GM15510 (cell line): ENCODE measurements around the gene STAP2.

ENCODE experiments used
- POLR2A ChIP-seq: IDR thresholded peaks from 3 replicates; pipeline ENCODE4 v1.6.1; 2011; ENCODE audit warnings: borderline replicate concordance; ENCODE audit not compliant: insufficient read length; ENCODE audit errors: extremely low read depth

Gene STAP2

GRCh38 chr19:4327252-4327876 is 11.3 kb downstream of the STAP2 start:
- no peak for TF ChIP-seq POLR2A

GRCh38 chr19:4326837-4327251 is 11.8 kb downstream of the STAP2 start:
- TF ChIP-seq POLR2A, result no peak

- TF ChIP-seq POLR2A, result no peak
Measured at GRCh38 chr19:4326215-4326836, 12.3 kb downstream of the STAP2 start.

- TF ChIP-seq POLR2A, result no peak
Measured at GRCh38 chr19:4324228-4324627, 14.4 kb downstream of the STAP2 start.

- TF ChIP-seq POLR2A, result no peak
Measured at GRCh38 chr19:4323692-4324091, 14.9 kb downstream of the STAP2 start.

GRCh38 chr19:4322942-4323665 is 15.5 kb downstream of the STAP2 start:
- TF ChIP-seq POLR2A, result no peak

GRCh38 chr19:4320419-4320818 is 18.2 kb downstream of the STAP2 start:
- no peak for TF ChIP-seq POLR2A

GRCh38 chr19:4319067-4319718 is 19.4 kb downstream of the STAP2 start:
- no peak for TF ChIP-seq POLR2A

- no peak for TF ChIP-seq POLR2A
Measured at GRCh38 chr19:4318460-4318859, 20.2 kb downstream of the STAP2 start.

- TF ChIP-seq POLR2A, result no peak
Measured at GRCh38 chr19:4316956-4317355, 21.7 kb downstream of the STAP2 start.

- no peak for TF ChIP-seq POLR2A
Measured at GRCh38 chr19:4313847-4314490, 24.7 kb downstream of the STAP2 start.

GRCh38 chr19:4310247-4311121 is 28.1 kb downstream of the STAP2 start:
- TF ChIP-seq POLR2A, result no peak

GRCh38 chr19:4305659-4306058 is 33.0 kb downstream of the STAP2 start:
- TF ChIP-seq POLR2A, result no peak

- no peak for TF ChIP-seq POLR2A
Measured at GRCh38 chr19:4305257-4305612, 33.4 kb downstream of the STAP2 start.
